LNCAP (cell line): ENCODE measurements around the gene TOGARAM2.

Experiments used
- TF ChIP-seq, protein P1 (sequence below): fragments of 450-650 bp; IDR thresholded peaks from 2 replicates; pipeline ENCODE4 v1.5.1; 2017; ENCODE audit warnings: mild to moderate bottlenecking

The TOGARAM2 gene

DNA sequence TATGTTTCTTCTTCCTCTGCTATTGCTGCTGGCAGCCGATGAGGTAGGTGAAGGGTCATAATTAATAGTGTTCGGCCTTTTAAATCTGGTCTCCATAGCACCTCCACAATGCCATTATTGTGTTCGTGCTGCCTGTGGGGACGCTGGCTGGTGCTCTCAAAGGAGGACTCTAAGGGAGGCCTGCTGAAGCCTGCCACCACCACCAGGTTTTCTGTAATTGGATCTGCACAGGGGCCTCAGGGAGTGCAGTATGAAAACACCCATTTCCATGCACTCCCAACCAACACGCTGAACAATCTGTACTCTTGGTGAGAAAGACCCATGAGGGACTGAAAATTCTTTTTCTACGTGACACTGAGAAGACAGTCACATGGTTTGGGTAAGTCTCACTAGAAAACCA, 116.5 kb downstream of the TOGARAM2 start:
- TF ChIP-seq, protein P1, sequence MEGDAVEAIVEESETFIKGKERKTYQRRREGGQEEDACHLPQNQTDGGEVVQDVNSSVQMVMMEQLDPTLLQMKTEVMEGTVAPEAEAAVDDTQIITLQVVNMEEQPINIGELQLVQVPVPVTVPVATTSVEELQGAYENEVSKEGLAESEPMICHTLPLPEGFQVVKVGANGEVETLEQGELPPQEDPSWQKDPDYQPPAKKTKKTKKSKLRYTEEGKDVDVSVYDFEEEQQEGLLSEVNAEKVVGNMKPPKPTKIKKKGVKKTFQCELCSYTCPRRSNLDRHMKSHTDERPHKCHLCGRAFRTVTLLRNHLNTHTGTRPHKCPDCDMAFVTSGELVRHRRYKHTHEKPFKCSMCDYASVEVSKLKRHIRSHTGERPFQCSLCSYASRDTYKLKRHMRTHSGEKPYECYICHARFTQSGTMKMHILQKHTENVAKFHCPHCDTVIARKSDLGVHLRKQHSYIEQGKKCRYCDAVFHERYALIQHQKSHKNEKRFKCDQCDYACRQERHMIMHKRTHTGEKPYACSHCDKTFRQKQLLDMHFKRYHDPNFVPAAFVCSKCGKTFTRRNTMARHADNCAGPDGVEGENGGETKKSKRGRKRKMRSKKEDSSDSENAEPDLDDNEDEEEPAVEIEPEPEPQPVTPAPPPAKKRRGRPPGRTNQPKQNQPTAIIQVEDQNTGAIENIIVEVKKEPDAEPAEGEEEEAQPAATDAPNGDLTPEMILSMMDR = no peak

DNA sequence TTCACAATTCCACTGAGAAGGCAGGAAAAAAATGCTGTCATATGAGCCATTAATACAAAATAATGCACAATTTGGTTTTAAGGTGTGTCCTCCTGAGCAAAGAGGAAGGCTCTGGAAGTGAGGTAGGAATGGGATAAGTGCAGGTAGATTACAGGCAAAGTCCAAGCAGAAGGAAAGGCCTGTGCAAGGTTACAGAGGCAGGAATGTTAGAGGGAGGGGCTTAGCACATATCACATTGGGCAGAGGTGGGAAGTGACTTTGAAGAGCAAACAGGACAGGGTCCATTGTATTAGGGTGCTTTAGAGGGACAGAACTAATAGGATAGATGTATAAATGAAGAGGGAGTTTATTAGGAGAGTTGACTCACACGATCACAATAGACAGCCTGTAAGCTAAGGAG, 119.5 kb downstream of the TOGARAM2 start:
- TF ChIP-seq, protein P1 = no peak
